Fibroblast of skin of abdomen (primary cell): ENCODE measurements around the gene TSG101. TPM values are rescaled to one million over a fixed set of nuclear protein-coding genes. Genes with fewer than 3 reads are reported as not detected.

Experiments used
- DNase-seq: peaks from one replicate; pipeline ENCODE4 v3.0.0-alpha.2; 2013
- polyA plus RNA-seq, 2 experiments: library from polyadenylated mRNA; unstranded; fragments of 120-200 nt; gene quantifications; one replicate each; pipeline ENCODE4 v1.2.1, GENCODE V29; 2013; ENCODE audit not compliant: insufficient read length in 2 of 2

TSG101 gene
- 89.5 TPM for polyA plus RNA-seq (2013, experiment 1 of 2; ENCODE audit: insufficient read length)
- polyA plus RNA-seq (2013, experiment 2 of 2; ENCODE audit: insufficient read length): 76.3 TPM

GRCh38 chr11:18526521-18527296, at the start of gene TSG101:
Gene TSG101 (minus strand): TSS chr11:18526942. CDS start chr11:18526816, 126 bp downstream.
- peak; percentile 93 for DNase-seq

- DNase-seq: no peak
Measured at GRCh38 chr11:18575361-18575760, 48.6 kb upstream of the TSG101 start.

- DNase-seq: peak; percentile 46
Measured at GRCh38 chr11:18567081-18567480, 40.3 kb upstream of the TSG101 start.

DNA sequence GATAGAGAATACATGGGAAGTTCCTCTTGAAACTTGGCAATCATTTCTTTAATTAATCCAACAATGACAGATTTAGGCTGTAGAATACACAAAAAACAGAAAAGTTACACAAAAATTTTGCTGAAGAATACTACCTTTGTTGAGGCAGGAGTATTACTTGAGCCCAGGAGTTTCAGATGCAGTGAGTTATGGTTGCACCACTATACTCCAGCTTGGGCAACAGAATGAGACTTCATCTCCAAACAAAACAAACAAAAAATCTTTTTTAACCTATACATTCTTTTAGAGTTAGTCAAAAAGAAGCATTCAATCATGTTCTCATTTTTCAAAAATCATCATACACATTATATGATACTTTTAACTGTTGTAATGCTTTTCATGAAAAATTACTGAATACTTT, 39.7 kb upstream of the TSG101 start:
- DNase-seq: no peak

GRCh38 chr11:18564149-18564548, 37.4 kb upstream of the TSG101 start:
- DNase-seq: no peak

DNA sequence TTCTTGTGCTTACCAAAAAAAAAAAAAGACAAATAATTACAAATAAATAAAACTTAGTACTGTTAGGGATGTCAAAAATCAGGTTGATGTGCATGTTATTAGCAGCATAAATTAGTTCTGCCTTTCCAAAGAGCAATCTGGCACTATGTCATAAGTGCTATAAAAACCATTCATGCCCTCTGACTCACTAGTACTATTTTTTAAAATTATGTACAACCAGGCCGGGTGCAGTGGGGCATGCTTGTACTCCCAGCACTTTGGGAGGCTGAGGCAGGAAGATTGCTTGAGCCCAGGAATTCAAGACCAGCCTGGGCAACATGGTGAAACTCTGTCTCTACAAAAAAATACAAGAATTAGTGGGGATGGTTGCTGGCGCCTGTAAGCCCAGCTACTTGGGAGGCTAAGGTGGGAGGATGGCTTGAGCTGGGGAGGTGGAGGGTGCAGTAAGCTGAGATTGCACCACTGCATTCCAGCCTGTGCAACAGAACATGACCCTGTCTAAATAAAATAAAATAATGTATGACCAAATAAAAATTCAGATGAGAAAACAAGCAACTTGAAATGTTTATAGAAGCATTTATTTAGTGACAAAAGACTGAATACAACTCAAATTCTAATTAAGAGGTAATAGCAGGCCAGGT, 36.5 kb upstream of the TSG101 start:
- DNase-seq: no peak

GRCh38 chr11:18548001-18548400, 21.3 kb upstream of the TSG101 start:
- no peak for DNase-seq

- DNase-seq: peak; percentile 3
Measured at GRCh38 chr11:18540207-18541009, 13.7 kb upstream of the TSG101 start.

DNA sequence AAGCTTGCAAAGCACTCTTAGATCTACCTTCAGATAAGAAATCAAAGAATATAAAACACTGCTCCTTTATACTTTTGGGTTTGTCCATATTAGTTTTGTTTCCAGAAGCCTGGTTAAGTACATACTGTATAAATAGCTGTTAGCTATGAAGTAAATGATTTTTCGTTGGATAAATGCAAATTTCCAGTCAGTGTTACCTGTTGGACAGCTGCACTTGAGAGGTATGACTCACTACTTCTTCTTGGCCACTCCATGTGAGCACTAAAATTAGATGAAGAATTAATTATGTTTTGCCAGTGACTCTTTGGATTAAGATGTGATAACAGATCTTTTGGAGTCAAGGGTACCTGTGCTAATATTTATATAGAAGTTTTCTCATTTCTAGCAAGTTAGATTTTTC, 9.5 kb upstream of the TSG101 start:
- no peak for DNase-seq

- DNase-seq: no peak
Measured at GRCh38 chr11:18534245-18534644, 7.5 kb upstream of the TSG101 start.

- DNase-seq: no peak
Measured at GRCh38 chr11:18533365-18533764, 6.6 kb upstream of the TSG101 start.

DNA sequence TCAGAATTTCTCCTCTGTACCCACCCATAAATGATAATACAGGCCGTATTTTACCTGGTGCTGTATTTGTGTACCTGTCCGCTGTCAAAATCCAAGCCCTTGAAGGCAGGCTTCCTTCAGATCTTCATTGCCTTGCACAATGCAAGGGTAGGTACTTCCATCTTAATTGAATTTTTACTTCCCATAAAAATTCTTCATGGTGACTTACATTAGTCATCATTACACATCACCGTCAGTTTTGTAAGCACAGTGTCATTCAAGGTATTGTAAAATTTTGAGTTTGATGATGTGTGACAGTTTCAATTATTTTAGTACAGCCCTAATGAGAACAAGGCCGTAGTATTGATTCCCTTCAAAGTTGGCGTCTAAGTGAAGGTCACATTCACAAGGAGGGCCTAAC, 770 bp upstream of the TSG101 start:
- DNase-seq: peak; percentile 13

DNA sequence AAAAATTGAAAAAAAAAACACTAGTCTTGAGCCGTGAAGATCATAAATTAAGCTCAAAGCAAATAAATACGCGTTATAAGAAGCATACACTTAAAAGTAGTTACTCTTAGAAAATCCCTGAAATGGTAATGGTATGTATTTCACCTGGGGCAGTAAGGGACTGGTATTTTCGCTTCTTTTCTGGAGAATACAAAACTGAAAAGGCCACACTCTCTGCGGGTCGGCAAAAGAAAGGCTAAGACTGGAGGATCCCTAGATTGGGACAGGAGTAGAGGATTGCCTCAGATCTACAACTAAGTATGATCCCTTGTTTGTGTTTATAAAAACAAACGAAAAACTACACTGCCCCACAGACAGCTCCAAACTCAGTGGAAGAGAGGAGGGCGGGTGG, 617 bp downstream of the TSG101 start:
- no peak for DNase-seq

DNA sequence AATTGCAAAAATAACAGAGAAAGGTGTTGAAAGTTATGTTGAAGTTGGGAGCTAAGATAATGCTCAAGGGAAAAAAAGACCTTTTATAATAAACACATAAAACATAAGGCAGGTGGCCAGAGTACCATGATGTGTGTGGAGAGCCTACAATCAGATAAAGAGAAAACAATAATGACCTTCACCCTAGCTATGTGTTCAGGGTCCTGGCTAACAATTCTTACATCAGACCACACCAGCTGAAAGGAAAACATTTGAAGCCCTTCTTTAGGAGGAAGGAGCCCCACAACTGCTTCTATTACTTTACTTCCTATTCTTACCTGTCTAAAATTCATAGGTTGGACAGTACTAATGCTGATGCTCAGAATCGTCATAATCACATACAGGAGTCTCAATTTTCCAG, 2.5 kb downstream of the TSG101 start:
- no peak for DNase-seq

- no peak for DNase-seq
Measured at GRCh38 chr11:18523084-18523483, 3.7 kb downstream of the TSG101 start.

DNA sequence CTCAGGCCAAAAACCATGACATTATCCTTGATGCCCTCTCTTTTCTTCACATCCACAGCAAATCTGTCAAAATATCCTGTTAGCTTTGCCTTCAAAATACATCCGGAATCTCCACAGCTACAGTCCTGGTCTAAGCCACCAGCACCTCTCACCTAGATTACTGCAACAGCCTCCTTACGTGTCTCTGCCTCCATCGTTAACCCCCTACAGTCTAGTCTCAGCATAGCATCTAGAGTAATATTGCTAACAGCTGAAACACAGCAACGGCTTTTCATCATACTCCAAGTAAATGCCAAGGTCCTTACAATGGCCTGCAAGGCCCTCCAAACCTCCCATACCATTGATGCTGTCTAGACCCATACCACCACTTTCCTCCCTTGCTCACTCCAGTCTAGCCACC, 4.4 kb downstream of the TSG101 start:
- peak; percentile 2 for DNase-seq

- DNase-seq: no peak
Measured at GRCh38 chr11:18521122-18521521, 5.6 kb downstream of the TSG101 start.

- no peak for DNase-seq
Measured at GRCh38 chr11:18502352-18502751, 24.4 kb downstream of the TSG101 start.

DNA sequence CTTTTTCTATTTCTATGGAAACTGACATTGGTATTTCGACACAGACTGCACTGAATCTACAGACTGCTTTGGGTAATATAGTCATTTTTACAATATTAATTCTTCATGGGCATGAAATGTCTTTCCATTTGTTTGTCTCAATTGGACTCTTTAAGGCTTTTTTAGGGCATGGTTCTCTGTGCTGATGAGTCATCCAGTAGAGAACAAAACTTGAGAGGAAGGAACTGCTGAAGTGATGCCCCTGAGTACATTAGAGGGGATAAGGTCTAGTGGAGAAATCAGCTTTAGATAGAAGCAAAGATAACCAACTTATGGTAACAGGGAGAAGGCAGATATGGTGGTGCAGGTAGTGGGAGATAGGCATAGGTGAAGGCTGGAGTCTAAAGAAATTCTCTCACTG, 25.1 kb downstream of the TSG101 start:
- DNase-seq: no peak

GRCh38 chr11:18498039-18498438, 28.7 kb downstream of the TSG101 start:
- no peak for DNase-seq

DNA sequence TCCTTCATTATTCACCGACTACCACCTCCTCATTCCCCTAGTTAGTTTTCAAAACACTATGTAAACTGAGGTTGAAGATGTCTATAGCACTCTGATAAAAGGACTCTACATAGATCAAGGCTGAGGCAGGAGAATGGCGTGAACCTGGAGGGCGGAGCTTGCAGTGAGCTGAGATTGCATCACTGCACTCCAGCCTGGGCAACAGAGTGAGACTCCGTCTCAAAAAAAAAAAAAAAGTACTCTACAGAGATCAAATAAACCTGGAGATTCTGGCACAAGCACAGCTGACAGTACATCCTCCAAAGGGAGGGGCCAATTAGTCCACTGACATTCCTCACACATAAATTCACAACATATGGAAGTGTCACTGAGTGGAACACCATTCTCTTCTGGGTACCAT, 31.0 kb downstream of the TSG101 start:
- DNase-seq: peak; percentile 12

DNA sequence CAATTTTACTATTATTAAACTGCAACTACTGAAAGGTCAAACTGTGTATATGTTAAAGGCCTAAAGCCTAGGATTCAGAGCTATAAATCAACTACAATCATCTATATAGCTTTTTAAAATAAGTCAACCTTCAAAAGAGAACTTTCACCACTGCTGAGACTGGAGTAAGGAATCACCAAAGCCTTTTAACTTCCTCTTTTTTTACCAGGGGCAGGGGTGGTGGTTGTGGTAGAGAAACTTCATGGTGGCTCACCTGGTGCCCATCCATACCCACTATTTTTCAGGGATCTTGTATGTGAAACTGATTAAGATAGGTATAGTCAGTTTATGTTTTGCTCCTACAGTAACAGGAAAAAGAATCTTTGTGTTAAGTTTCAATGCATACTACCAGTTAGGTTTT, 31.5 kb downstream of the TSG101 start:
- no peak for DNase-seq

DNA sequence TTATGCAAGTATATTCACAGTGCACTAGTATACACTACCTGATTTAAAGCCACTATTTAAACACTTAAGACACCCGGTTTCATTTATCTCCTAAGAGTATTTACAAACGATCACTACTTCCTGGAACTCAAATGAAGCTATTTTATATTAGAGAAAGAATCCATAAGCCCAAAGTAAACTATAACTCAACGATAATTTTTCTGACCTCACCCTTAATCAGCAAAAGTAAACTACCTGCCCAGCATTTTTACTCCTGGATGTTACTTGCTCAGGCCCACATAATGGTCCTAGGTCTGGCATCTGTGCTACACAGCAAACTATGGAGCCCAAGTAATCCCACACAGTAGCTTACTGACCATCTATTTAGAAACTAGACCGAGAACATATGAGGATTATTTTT, 33.4 kb downstream of the TSG101 start:
- DNase-seq: no peak
